GM12872 (cell line): ENCODE data around the gene MEGF6.

ENCODE experiments used
- TF ChIP-seq, protein P1 (sequence below): IDR thresholded peaks from 3 replicates; pipeline ENCODE4 v1.5.1; 2011; ENCODE audit warnings: low read depth, mild to moderate bottlenecking, low read length, moderate library complexity; ENCODE audit not compliant: insufficient read depth

The MEGF6 gene

GRCh38 chr1:3603571-3604467 lies 7.5 kb downstream of the MEGF6 start:
- TF ChIP-seq, protein P1, sequence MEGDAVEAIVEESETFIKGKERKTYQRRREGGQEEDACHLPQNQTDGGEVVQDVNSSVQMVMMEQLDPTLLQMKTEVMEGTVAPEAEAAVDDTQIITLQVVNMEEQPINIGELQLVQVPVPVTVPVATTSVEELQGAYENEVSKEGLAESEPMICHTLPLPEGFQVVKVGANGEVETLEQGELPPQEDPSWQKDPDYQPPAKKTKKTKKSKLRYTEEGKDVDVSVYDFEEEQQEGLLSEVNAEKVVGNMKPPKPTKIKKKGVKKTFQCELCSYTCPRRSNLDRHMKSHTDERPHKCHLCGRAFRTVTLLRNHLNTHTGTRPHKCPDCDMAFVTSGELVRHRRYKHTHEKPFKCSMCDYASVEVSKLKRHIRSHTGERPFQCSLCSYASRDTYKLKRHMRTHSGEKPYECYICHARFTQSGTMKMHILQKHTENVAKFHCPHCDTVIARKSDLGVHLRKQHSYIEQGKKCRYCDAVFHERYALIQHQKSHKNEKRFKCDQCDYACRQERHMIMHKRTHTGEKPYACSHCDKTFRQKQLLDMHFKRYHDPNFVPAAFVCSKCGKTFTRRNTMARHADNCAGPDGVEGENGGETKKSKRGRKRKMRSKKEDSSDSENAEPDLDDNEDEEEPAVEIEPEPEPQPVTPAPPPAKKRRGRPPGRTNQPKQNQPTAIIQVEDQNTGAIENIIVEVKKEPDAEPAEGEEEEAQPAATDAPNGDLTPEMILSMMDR: no peak

GRCh38 chr1:3603156-3603555 lies 8.2 kb downstream of the MEGF6 start:
- TF ChIP-seq, protein P1: no peak

GRCh38 chr1:3602375-3602774 lies 8.9 kb downstream of the MEGF6 start:
- TF ChIP-seq, protein P1: no peak

DNA sequence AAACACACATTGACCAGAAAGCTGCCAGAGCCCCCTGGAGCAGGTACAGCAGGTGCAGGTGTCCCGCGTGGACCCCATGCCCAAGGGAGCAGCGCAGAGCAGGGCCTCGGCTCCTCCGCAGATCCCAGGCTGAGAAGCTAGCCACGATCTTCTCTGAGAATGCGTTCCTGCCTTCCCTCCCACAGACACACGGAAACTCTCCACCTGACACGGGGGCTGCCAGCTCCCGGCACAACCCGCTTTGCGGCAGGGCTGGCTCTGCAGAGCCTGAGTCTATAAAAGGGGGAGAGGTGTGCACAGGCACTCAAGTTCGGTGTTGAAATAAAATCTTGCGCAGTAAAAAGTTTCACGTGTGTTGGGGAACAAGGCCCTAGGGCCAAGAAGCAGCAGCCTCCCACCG lies 9.6 kb downstream of the MEGF6 start:
- TF ChIP-seq, protein P1: no peak

GRCh38 chr1:3600354-3600753 lies 11.0 kb downstream of the MEGF6 start:
- TF ChIP-seq, protein P1: no peak

- TF ChIP-seq, protein P1: no peak
Measured at GRCh38 chr1:3599816-3600215, 11.5 kb downstream of the MEGF6 start.

GRCh38 chr1:3599286-3599811 lies 12.0 kb downstream of the MEGF6 start:
- TF ChIP-seq, protein P1: no peak
